HG03139 (cell line): ENCODE measurements around the gene UBE2H.
"Not testable (repeated sequence)": the region's sequence is repeated elsewhere in the genome, so short reads cannot be mapped to it uniquely, and the experiment has no call there.

Experiments
- ATAC-seq: cut with Tn5 transposase; IDR thresholded peaks from one replicate; pipeline ENCODE4 v1.9.1; 2021; ENCODE audit not compliant: unreplicated experiment

UBE2H gene

DNA sequence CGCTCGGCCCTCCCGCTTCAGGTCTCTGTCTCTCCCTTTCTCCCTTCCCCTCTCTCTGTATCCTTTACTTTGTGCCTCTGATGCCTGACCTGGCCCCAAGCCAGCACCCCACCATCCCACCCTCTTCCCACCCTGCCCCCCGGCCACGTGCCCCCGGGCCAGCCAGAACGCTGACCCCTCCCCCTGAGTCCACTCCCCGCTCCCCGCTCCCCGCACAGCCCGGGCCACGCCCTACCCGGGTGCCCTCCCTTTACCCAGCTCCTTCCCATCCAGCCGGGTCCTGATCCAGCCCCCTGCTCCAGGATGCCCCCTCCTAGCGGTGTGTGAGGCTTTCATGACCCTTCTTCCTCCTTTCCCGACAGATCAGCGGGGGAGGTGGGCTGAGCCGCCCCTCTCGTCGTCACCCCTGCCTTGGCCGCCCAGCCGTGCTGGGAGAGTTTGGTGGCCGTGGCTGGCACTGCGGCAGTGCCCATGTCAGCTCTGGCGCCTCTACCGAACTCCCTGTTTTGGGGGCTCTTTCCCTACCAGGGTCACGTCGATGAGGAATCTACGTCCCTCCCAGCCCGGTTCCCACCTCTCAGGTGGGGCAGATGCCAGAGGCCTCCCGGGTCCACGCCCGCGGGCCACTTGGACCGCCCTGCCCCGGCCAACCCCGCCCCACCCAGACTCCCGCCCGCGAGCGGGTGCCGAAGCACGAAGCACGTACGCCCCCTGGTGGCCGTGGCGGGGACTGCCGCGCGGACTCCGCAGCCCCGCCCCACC is 127.4 kb downstream of the UBE2H start:
- ATAC-seq: peak; percentile 58

GRCh38 chr7:129824291-129825208 is 128.2 kb downstream of the UBE2H start:
- peak; percentile 21 for ATAC-seq

DNA sequence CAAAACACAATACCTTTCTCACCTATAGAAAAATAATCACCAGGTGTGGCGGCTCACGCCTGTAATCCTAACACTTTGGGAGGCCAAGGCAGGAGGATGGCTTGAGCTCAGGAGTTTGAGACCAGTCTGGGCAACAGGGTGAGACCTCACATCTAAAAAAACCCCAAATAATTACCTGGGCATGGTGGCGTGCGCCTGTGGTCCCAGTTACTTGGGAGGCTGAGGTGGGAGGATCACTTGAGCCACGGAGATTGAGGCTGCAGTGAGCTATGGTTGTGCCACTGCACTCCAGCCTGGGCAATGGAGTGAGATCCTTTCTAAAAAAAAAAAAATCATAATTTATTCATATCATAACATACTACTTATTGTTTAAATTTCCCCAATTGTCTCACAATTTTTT is 129.6 kb downstream of the UBE2H start:
- ATAC-seq: not testable (repeated sequence)

DNA sequence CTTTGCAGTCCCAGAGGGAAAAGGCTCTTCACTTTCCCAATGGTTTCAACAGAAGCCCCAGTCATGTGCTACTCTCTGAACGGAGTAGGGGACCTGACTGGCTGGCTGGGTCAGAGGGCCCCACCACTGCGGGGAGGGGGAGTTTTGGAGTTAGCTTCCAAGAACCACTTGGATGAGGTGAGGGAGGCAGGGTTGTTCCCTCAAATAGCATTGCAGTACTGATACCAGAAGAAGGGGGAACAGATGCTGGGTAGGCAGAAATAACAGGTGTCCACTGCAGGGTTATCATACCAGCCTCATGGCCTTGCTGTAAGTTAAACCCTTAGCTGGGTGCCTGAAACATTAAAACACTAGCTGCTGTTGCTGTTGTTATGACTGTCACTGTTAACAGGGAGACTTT is 131.3 kb downstream of the UBE2H start:
- ATAC-seq: no peak

GRCh38 chr7:129816742-129817141 is 136.0 kb downstream of the UBE2H start:
- no peak for ATAC-seq

DNA sequence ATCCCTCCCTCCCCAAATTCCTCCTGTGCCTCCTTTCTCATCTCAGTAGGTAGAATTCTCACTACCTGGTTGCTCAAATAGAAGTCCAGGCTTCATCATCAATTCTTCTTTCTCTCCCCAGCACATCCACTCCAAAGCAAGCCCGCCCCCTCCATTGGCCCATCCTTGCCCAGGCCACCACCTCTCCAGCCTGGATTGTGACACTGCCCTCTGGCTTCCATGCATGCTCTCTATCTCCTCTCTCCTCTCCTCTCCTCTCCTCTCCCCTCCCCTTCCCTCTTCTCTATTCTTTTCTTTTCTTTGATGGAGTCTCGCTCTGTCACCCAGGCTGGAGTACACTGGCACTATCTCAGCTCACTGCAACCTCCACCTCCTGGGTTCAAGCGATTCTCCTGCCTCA is 144.9 kb downstream of the UBE2H start:
- ATAC-seq: no peak

- ATAC-seq: no peak
Measured at GRCh38 chr7:129804890-129805719, 147.7 kb downstream of the UBE2H start.

GRCh38 chr7:129804111-129804889 is 148.5 kb downstream of the UBE2H start:
- no peak for ATAC-seq

GRCh38 chr7:129803546-129804081 is 149.1 kb downstream of the UBE2H start:
- ATAC-seq: no peak

- ATAC-seq: no peak
Measured at GRCh38 chr7:129801882-129802281, 150.9 kb downstream of the UBE2H start.

GRCh38 chr7:129800901-129801300 is 151.9 kb downstream of the UBE2H start:
- ATAC-seq: no peak

GRCh38 chr7:129799350-129799955 is 153.3 kb downstream of the UBE2H start:
- ATAC-seq: no peak

DNA sequence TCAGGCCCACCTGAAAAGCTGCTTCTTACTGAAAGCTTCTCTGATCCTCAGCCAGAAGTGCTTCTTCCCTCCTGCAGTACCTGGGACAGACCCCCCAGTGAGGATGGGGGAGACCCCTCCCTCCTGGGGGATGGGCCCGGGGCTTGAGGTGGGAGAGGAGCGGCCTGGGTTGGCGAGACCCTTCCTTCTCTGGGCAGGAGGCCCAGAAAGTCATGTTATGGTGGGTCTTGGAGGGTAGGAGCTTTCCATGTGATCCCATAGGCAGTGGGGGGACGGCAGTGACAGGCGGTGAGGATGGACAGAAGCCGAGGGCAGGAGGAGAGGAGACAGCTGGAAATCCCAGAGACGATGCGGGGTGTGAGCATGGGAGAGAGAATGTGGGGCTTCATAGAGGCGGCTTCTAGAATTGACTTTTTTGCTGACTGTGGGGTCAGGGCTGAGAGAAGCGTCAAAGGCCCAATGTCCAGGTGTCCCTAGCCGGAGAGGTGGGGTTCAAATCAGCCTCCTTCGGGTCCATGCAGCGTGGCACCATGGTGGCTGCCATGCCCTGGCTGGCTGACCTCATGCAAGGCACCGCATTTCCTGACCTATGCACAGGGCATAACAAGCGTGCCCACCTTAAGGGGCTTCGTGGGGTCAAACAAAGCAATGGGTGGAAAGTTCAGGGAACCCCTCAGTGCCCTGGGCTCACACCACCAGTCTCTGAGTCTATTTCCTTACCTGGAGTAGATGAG is 154.0 kb downstream of the UBE2H start:
- ATAC-seq: no peak

- ATAC-seq: no peak
Measured at GRCh38 chr7:129797214-129797789, 155.5 kb downstream of the UBE2H start.

DNA sequence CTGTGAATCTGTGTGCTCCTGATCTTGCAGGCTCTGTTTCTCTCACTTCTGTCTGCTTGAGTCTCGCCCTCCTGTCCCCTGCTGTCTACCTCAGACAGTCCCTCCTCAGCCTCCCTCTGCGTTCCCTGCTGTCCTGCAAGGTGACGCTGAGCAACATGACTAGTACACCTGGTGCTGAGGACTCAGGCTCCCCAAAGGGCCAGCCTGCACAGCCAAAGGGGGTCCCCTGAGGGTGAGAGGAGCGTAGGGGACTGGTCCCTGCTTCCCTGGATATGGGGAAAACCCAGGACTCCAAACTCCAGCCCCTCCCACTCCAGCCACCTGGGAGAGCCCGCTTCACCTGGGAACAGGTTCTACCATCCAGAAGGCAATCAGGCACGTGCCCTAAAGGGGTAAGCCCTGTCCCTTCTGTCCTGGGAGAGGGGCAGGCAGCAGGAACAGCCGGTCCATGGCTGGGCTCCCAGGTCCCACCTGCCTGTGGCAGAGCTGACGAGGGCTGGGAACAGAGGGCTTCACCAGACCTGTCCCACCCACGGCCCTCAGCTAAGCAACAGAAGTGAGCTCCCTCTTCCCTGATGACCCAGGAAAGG is 156.5 kb downstream of the UBE2H start:
- ATAC-seq: no peak

DNA sequence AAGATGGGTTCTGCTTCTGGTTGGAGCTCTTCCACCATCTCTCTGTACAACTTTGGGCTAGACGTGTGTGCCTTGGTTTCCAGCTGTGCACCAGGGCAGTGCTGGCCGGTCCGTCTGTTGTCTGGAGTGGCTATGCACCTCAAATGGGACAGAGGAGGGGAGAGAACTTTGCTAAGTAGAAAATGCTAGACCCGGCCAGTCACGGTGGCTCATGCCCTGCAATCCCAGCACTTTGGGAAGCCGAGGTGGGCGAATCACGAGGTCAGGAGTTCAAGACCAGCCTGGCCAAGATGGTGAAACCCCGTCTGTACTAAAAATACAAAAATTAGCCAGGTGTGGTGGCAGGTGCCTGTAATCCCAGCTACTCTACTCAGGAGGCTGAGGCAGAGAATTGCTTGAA is 158.3 kb downstream of the UBE2H start:
- ATAC-seq: not testable (repeated sequence)

- no peak for ATAC-seq
Measured at GRCh38 chr7:129793506-129794310, 159.1 kb downstream of the UBE2H start.
